Suprapubic skin (tissue), 4 donors: ENCODE measurements around the gene PPARGC1A. TPM values are rescaled to one million over a fixed set of nuclear protein-coding genes. Genes with fewer than 3 reads are reported as not detected.
A peak's percentile ranks its signal among the peaks of the same experiment; 100 is the strongest.

Source experiments
- DNase-seq, 2 donors: peaks; one replicate each; pipeline ENCODE4 v3.0.0-alpha.2; 2019; ENCODE audit warnings: low spot score in 2 of 2
- H3K27ac ChIP-seq: fragments of 200-600 bp; sonication (generic); one replicate; pipeline ENCODE4 v1.5.1; 2019
- H3K27me3 ChIP-seq: fragments of 200-600 bp; sonication (generic); one replicate; pipeline ENCODE4 v1.5.1; 2019
- H3K36me3 ChIP-seq: fragments of 200-600 bp; sonication (generic); one replicate; pipeline ENCODE4 v1.5.1; 2019
- H3K4me1 ChIP-seq: fragments of 200-600 bp; sonication (generic); one replicate; pipeline ENCODE4 v1.5.1; 2019
- H3K4me3 ChIP-seq: fragments of 200-600 bp; sonication (generic); one replicate; pipeline ENCODE4 v1.5.1; 2019; ENCODE audit warnings: mild to moderate bottlenecking
- H3K9me3 ChIP-seq: fragments of 200-600 bp; sonication (generic); one replicate; pipeline ENCODE4 v1.5.1; 2019
- EP300 ChIP-seq: sonication (generic); formaldehyde crosslinking; IDR thresholded peaks from one replicate; pipeline ENCODE4 v1.6.1; 2017; ENCODE audit warnings: antibody characterized with exemption
- POLR2A ChIP-seq, 2 donors: fragments of 450-650 bp; IDR thresholded peaks; one replicate each; pipeline ENCODE4 v1.6.1; 2017; ENCODE audit warnings: antibody characterized with exemption in 2 of 2, mild to moderate bottlenecking in 2 of 2, moderate library complexity in 2 of 2
- POLR2AphosphoS5 ChIP-seq, 3 donors: sonication (generic); formaldehyde crosslinking; IDR thresholded peaks; one replicate each; pipeline ENCODE4 v1.6.1; 2017; ENCODE audit warnings: antibody characterized with exemption in 3 of 3
- WGBS: methylation state at CpG from one replicate; pipeline ENCODE4 v1.1.5; 2018; 5-methylcytosine and 5-hydroxymethylcytosine counted together
- total RNA-seq, 4 donors: library from RNA; depleted of rRNA; stranded (reverse); fragments of >200 nt; gene quantifications; one replicate each; pipeline ENCODE4 v1.1.0, GENCODE V29; 2016
- TF ChIP-seq, protein P1 (sequence below), 2 donors: fragments of 200-600 bp in 1 of 2; fragments of 450-650 bp in 1 of 2; sonication (generic) in 1 of 2; IDR thresholded peaks; one replicate each; pipeline ENCODE4 v1.5.1; 2016 to 2019; ENCODE audit warnings: antibody characterized with exemption in 2 of 2, mild to moderate bottlenecking in 1 of 2, moderate library complexity in 1 of 2

Gene PPARGC1A
- total RNA-seq, 4 donors from 2014 or later, result 10.5 to 33.4 (median 13.2) TPM

DNA sequence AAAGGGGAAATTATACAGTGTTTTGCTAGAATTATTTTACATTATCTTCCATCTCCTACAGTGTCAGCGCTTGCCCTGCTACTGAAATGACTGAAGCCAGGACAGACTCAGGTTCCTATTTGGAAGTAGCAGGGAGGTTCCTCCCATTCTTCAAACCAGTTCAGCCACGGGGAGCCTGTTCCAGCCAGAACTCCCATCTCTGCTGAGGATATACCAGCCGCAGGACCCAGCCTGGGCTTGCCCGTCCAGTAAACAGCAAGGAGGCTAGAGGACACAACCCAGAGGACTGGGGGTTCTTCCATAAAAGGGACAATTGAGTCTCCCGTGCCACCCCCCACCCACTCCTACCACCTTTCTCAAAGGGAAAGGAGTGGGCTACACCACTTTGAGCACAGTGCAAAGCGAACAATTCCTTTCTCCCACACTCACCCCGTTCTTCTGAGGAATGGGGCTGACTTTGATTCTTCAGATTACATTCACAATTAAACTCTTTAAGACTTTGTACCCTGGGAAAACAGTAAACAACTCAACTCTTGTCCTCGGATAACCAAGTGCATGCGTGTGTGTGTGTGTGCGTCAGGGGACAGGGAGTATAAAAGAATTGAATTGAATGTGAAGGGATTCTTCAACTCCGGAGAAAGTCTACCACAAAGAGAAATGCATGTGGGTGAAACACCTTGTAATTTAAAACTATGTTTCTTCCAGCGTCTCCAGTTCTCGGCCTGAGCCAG, 31.0 kb upstream of the PPARGC1A start:
- no peaks in the 10 kb centered on the region for H3K27me3 ChIP-seq
- peak overlapping the region; percentile 78 for H3K27ac ChIP-seq
- H3K36me3 ChIP-seq, result no peaks in the 10 kb centered on the region
- peaks cover 17% of the 10 kb centered on the region for H3K4me1 ChIP-seq
- TF ChIP-seq EP300 (no peak), POLR2AphosphoS5 (IDR thresholded peaks at IDR 0.05) (no peak), POLR2A (IDR thresholded peaks at IDR 0.05) (no peak)
- TF ChIP-seq, protein P1, sequence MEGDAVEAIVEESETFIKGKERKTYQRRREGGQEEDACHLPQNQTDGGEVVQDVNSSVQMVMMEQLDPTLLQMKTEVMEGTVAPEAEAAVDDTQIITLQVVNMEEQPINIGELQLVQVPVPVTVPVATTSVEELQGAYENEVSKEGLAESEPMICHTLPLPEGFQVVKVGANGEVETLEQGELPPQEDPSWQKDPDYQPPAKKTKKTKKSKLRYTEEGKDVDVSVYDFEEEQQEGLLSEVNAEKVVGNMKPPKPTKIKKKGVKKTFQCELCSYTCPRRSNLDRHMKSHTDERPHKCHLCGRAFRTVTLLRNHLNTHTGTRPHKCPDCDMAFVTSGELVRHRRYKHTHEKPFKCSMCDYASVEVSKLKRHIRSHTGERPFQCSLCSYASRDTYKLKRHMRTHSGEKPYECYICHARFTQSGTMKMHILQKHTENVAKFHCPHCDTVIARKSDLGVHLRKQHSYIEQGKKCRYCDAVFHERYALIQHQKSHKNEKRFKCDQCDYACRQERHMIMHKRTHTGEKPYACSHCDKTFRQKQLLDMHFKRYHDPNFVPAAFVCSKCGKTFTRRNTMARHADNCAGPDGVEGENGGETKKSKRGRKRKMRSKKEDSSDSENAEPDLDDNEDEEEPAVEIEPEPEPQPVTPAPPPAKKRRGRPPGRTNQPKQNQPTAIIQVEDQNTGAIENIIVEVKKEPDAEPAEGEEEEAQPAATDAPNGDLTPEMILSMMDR (IDR thresholded peaks at IDR 0.05), result no peak
- H3K9me3 ChIP-seq, result no peaks in the 10 kb centered on the region
- DNase-seq, result no peak
- 63% methylated on average over 13 of the region's 13 CpGs for WGBS
- no peak overlapping the region for H3K4me3 ChIP-seq

- TF ChIP-seq POLR2A (IDR thresholded peaks at IDR 0.05) (no peak), EP300 (no peak), POLR2AphosphoS5 (IDR thresholded peaks at IDR 0.05) (no peak)
- TF ChIP-seq, protein P1 (IDR thresholded peaks at IDR 0.05), result no peak
- Histone ChIP-seq H3K4me1 (peaks cover 17% of the 10 kb centered on the region), H3K27ac (peak overlapping the region; percentile 78), H3K4me3 (no peak overlapping the region), H3K27me3 (no peaks in the 10 kb centered on the region), H3K9me3 (no peaks in the 10 kb centered on the region), H3K36me3 (no peaks in the 10 kb centered on the region)
- DNase-seq, result no peak
These were observed 30.4 kb upstream of the PPARGC1A start for GRCh38 chr4:23920296-23920695.

GRCh38 chr4:23916282-23916681, 26.4 kb upstream of the PPARGC1A start:
- Histone ChIP-seq H3K27ac (no peak overlapping the region), H3K27me3 (no peaks in the 10 kb centered on the region), H3K4me1 (peaks cover 10% of the 10 kb centered on the region), H3K4me3 (no peak overlapping the region), H3K36me3 (no peaks in the 10 kb centered on the region), H3K9me3 (no peaks in the 10 kb centered on the region)
- TF ChIP-seq POLR2AphosphoS5 (IDR thresholded peaks at IDR 0.05) (no peak), EP300 (no peak), POLR2A (IDR thresholded peaks at IDR 0.05) (no peak)
- TF ChIP-seq, protein P1 (IDR thresholded peaks at IDR 0.05), result no peak
- 83% methylated on average over 2 of the region's 2 CpGs for WGBS
- no peak for DNase-seq

DNA sequence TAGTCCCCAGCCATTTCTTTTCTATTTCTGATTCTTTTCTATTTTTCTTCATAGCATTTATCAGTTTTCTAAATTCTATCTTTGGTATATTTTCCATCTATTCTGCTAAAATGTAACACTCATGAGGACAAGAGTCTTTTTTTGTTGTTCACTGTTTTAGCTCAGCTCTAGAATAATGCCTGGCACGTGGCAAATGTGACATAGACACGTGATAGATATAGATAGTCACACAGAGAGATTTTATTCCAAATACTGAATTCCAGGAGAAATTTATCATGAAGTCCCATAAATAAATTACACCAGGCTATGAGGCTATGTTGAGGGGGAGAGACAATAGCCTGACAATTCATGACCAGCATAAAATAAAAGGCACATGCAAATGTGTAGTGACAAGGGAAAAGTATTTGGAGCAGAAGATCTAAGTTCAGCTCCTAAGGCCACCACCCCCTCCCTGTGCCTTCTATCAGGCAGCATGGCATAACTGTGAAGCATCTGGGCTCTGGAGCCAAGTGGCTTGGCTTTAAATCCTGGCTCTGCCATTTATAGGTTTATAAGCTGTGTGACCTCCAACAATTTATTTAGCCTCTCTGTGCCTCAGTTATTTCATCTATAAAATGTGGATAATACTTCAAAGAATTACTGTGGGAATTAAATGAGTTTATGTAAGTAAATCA, 25.7 kb upstream of the PPARGC1A start:
- Histone ChIP-seq H3K9me3 (no peaks in the 10 kb centered on the region), H3K4me1 (peaks cover 5% of the 10 kb centered on the region), H3K27ac (no peak overlapping the region), H3K36me3 (no peaks in the 10 kb centered on the region), H3K27me3 (no peaks in the 10 kb centered on the region), H3K4me3 (no peak overlapping the region)
- TF ChIP-seq, protein P1 (IDR thresholded peaks at IDR 0.05), result no peak
- TF ChIP-seq POLR2A (IDR thresholded peaks at IDR 0.05) (no peak), POLR2AphosphoS5 (IDR thresholded peaks at IDR 0.05) (no peak)
- 79% methylated on average over 2 of the region's 2 CpGs for WGBS
- no peak for DNase-seq

GRCh38 chr4:23911675-23912455, 22.0 kb upstream of the PPARGC1A start:
- no peak for TF ChIP-seq POLR2A (IDR thresholded peaks at IDR 0.05)
- Histone ChIP-seq H3K9me3 (no peaks in the 10 kb centered on the region), H3K4me1 (no peaks in the 10 kb centered on the region), H3K27me3 (no peaks in the 10 kb centered on the region), H3K36me3 (no peaks in the 10 kb centered on the region), H3K4me3 (no peak overlapping the region), H3K27ac (no peak overlapping the region)
- DNase-seq, result no peak
- WGBS, result 95% methylated on average over 2 of the region's 2 CpGs
